Measurements from ENCODE around the gene GAMT.

- TF ChIP-seq, protein P1, sequence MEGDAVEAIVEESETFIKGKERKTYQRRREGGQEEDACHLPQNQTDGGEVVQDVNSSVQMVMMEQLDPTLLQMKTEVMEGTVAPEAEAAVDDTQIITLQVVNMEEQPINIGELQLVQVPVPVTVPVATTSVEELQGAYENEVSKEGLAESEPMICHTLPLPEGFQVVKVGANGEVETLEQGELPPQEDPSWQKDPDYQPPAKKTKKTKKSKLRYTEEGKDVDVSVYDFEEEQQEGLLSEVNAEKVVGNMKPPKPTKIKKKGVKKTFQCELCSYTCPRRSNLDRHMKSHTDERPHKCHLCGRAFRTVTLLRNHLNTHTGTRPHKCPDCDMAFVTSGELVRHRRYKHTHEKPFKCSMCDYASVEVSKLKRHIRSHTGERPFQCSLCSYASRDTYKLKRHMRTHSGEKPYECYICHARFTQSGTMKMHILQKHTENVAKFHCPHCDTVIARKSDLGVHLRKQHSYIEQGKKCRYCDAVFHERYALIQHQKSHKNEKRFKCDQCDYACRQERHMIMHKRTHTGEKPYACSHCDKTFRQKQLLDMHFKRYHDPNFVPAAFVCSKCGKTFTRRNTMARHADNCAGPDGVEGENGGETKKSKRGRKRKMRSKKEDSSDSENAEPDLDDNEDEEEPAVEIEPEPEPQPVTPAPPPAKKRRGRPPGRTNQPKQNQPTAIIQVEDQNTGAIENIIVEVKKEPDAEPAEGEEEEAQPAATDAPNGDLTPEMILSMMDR (conservative IDR thresholded peaks at IDR 0.05): no peak
- TF ChIP-seq EZH2 (IDR thresholded peaks at IDR 0.05; ENCODE audit: low read depth): no peak
Measured at GRCh38 chr19:1363599-1363998, 37.7 kb downstream of the GAMT start.

Data from PC-9 (cell line).